OCI-LY7 (cell line): ENCODE results near the gene SYPL1. TPM values are rescaled to one million over a fixed set of nuclear protein-coding genes. Genes with fewer than 3 reads are reported as not detected.
A peak's percentile ranks its signal among the peaks of the same experiment; 100 is the strongest.

Experiments used
- BruUV-seq: library from RNA; stranded (reverse); fragments of 400-500 nt; replicated peaks from 2 replicates; lab custom pipeline; 2021; lab: Mats Ljungman, UMichigan
- CTCF ChIA-PET: fragments of 300-600 bp; sonication (Branson Sonifier 250); formaldehyde crosslinking; loops from one replicate; lab custom pipeline; 2022; ENCODE audit warnings: antibody characterized with exemption; ENCODE audit not compliant: unreplicated experiment; lab: Charles Lee
- POLR2A ChIA-PET: fragments of 300-600 bp; sonication (Branson Sonifier 250); formaldehyde crosslinking; loops from one replicate; lab custom pipeline; 2022; ENCODE audit warnings: antibody characterized with exemption; lab: Charles Lee
- DNase-seq: peaks from one replicate; pipeline ENCODE4 v3.0.0-alpha.2; 2015; ENCODE audit warnings: low spot score
- H2AFZ ChIP-seq: fragments of 200-600 bp; sonication (generic), shearing (Covaris generic); 2 replicates; pipeline ENCODE4 v1.6.1; 2014; ENCODE audit warnings: mild to moderate bottlenecking, antibody characterized with exemption, low read length, moderate library complexity
- H3K27ac ChIP-seq: fragments of 200-600 bp; sonication (generic); 2 replicates; pipeline ENCODE4 v1.5.1; 2014; ENCODE audit warnings: mixed run types, low read depth, mild to moderate bottlenecking, moderate library complexity, low read length, inconsistent platforms; ENCODE audit not compliant: poor library complexity, severe bottlenecking
- H3K36me3 ChIP-seq: fragments of 200-600 bp; sonication (generic); 2 replicates; pipeline ENCODE4 v1.6.1; 2014; ENCODE audit warnings: mild to moderate bottlenecking, antibody characterized with exemption, low read length, moderate library complexity, mixed read lengths; ENCODE audit not compliant: insufficient read depth
- H3K4me1 ChIP-seq: fragments of 200-600 bp; sonication (generic); 2 replicates; pipeline ENCODE4 v1.5.1; 2014; ENCODE audit warnings: mild to moderate bottlenecking, low read length; ENCODE audit not compliant: insufficient read depth, poor library complexity, severe bottlenecking
- H3K4me2 ChIP-seq: fragments of 200-600 bp; sonication (generic); 2 replicates; pipeline ENCODE4 v1.6.1; 2014; ENCODE audit warnings: mild to moderate bottlenecking, low read length
- H3K4me3 ChIP-seq: fragments of 200-600 bp; sonication (generic); 2 replicates; pipeline ENCODE4 v1.5.1; 2014; ENCODE audit warnings: mild to moderate bottlenecking, low read depth, low read length; ENCODE audit not compliant: poor library complexity, severe bottlenecking
- H3K79me2 ChIP-seq: fragments of 200-600 bp; sonication (generic); 2 replicates; pipeline ENCODE4 v1.6.1; 2016; ENCODE audit warnings: low read depth, mild to moderate bottlenecking, low read length, moderate library complexity, mixed read lengths; ENCODE audit not compliant: insufficient read depth
- H3K9me2 ChIP-seq: fragments of 200-600 bp; sonication (generic); 2 replicates; pipeline ENCODE4 v1.6.1; 2016; ENCODE audit warnings: mild to moderate bottlenecking, low read length, mixed read lengths; ENCODE audit not compliant: insufficient read depth
- H3K9me3 ChIP-seq: fragments of 200-600 bp; sonication (generic); 2 replicates; pipeline ENCODE4 v1.6.1; 2014; ENCODE audit warnings: mild to moderate bottlenecking, mixed run types, low read length, mixed read lengths
- H4K20me1 ChIP-seq: fragments of 200-600 bp; sonication (generic); 2 replicates; pipeline ENCODE4 v1.6.1; 2014; ENCODE audit warnings: mild to moderate bottlenecking, antibody characterized with exemption, low read length, moderate library complexity, mixed read lengths; ENCODE audit not compliant: insufficient read depth
- CTCF ChIP-seq: fragments of 200-600 bp; sonication (generic); conservative IDR thresholded peaks from 2 replicates; pipeline ENCODE4 v1.5.1; 2014; ENCODE audit warnings: mild to moderate bottlenecking, antibody characterized with exemption, low read length, moderate library complexity, mixed read lengths
- EZH2phosphoT487 ChIP-seq: fragments of 200-600 bp; sonication (generic); IDR thresholded peaks from 2 replicates; pipeline ENCODE4 v1.6.1; 2018; ENCODE audit warnings: low read depth, borderline replicate concordance, mild to moderate bottlenecking, mixed run types, antibody characterized with exemption, low read length, moderate library complexity, mixed read lengths
- intact Hi-C: fragments of 100-400 bp; cut with micrococcal nuclease; formaldehyde crosslinking; loops from one replicate; pipeline ENCODE4 v1.10.0; 2022; ENCODE audit not compliant: unreplicated experiment
- total RNA-seq, 2 experiments: library from RNA; depleted of rRNA in 1 of 2; stranded (reverse); fragments of >200 nt in 1 of 2; shearing (Covaris generic) in 1 of 2; gene quantifications; 2 replicates each; pipeline ENCODE4 v1.2.3, GENCODE V29; 2014 to 2022

The SYPL1 gene
- total RNA-seq, 2 experiments from 2014 or later: 34.1 to 112 TPM

DNA sequence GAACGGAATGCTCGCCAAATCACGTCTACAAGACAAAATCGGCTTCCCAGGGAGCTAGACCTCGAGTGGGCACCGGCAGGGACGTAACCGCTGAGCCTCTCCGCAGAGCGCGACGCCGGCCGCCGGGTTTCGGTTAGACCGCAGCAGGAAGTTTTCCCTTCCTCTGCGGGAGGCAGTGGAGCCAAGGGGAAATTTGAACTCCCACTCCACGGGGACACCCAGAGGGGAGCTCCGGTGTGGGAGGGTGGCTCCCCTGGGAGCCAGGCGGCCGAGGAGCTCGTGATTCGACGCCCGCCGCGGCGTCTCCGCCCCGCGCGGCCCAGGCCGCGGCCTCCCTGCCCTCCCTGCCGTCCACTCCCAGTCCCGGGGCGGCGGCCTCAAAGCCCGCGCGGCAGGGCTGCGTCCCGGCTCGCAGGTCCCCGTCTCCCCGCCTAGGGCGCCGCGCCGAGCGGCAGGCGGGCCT lies 426 bp downstream of the SYPL1 start:
- ChIA-PET POLR2A (interaction anchor here (0.6 to 12.7 kb wide), 10 partner anchors 9 to 804 kb away, joined by 3 to 297 read pairs (median 11); no protein-coding TSS in a partner anchor), CTCF (interaction anchor here (0.6 to 1.0 kb wide), 6 partner anchors 18 to 1632 kb away, joined by 3 to 6 read pairs (median 3); no protein-coding TSS in a partner anchor)
- Histone ChIP-seq H3K4me1 (peaks cover 56% of the 10 kb centered on the region), H3K36me3 (peaks cover 48% of the 10 kb centered on the region), H2AFZ (no peak overlapping the region), H3K4me3 (peak overlapping the region; percentile 80), H3K9me2 (no peaks in the 10 kb centered on the region), H3K4me2 (peak overlapping the region; percentile 89), H4K20me1 (peaks cover 23% of the 10 kb centered on the region), H3K27ac (peak overlapping the region; percentile 83), H3K9me3 (no peaks in the 10 kb centered on the region), H3K79me2 (peaks cover 65% of the 10 kb centered on the region)
- BruUV-seq: no TSS peak
- DNase-seq: peak; percentile 65
- intact Hi-C loops: loop anchor here (1.0 to 10.0 kb wide), 3 partner anchors 40 to 1097 kb away; partner anchors contain the start of gene KMT2E
- TF ChIP-seq CTCF (no peak), EZH2phosphoT487 (no peak)

- Histone ChIP-seq H3K36me3 (peaks cover 54% of the 10 kb centered on the region), H3K79me2 (peaks cover 71% of the 10 kb centered on the region), H3K27ac (peak overlapping the region; percentile 83), H3K4me1 (peaks cover 55% of the 10 kb centered on the region), H3K9me3 (no peaks in the 10 kb centered on the region), H3K4me3 (peak overlapping the region; percentile 80), H2AFZ (no peak overlapping the region), H3K4me2 (peak overlapping the region; percentile 89), H4K20me1 (peaks cover 23% of the 10 kb centered on the region), H3K9me2 (no peaks in the 10 kb centered on the region)
- intact Hi-C loops: loop anchor here (1.0 to 10.0 kb wide), 3 partner anchors 40 to 1096 kb away; partner anchors contain the start of gene KMT2E
- ChIA-PET POLR2A (interaction anchor here (1.1 to 12.7 kb wide), 10 partner anchors 8 to 174 kb away, joined by 4 to 297 read pairs (median 12); partner anchors contain the start of gene NAMPT), CTCF (interaction anchor here (1.0 to 1.5 kb wide), 2 partner anchors 17 to 51 kb away, joined by 3 read pairs; no protein-coding TSS in a partner anchor)
- no peak for TF ChIP-seq EZH2phosphoT487
- TF ChIP-seq CTCF: no peak
- TSS peak; percentile 76 for BruUV-seq
- DNase-seq: peak; percentile 40
Measured at GRCh38 chr7:106110885-106111654, 1.0 kb downstream of the SYPL1 start.
